Endodermal cell (in vitro differentiated cells): ENCODE measurements around the gene GLT1D1. TPM values are rescaled to one million over a fixed set of nuclear protein-coding genes. Genes with fewer than 3 reads are reported as not detected.
A peak's percentile ranks its signal among the peaks of the same experiment; 100 is the strongest.

Experiments
- DNase-seq: peaks from one replicate; pipeline ENCODE4 v3.0.0-alpha.2; 2017
- H3K27ac ChIP-seq: 2 replicates; pipeline ENCODE4 v1.5.1; 2013; ENCODE audit warnings: mild to moderate bottlenecking, low read depth, low read length, moderate library complexity
- H3K27me3 ChIP-seq: 2 replicates; pipeline ENCODE4 v1.6.1; 2013; ENCODE audit warnings: mild to moderate bottlenecking, low read length, moderate library complexity; ENCODE audit not compliant: insufficient read depth, control insufficient read depth, poor library complexity, severe bottlenecking
- H3K36me3 ChIP-seq: 2 replicates; pipeline ENCODE4 v1.7.0; 2013; ENCODE audit warnings: mild to moderate bottlenecking, low read length, moderate library complexity; ENCODE audit not compliant: control insufficient read depth, insufficient read depth
- H3K4me1 ChIP-seq: one replicate; pipeline ENCODE4 v1.7.0; 2013; ENCODE audit warnings: low read length; ENCODE audit not compliant: control insufficient read depth, insufficient read depth
- H3K4me3 ChIP-seq: 2 replicates; pipeline ENCODE4 v1.5.1; 2013; ENCODE audit warnings: mild to moderate bottlenecking, low read length, moderate library complexity
- H3K9ac ChIP-seq: 2 replicates; pipeline ENCODE4 v1.6.1; 2013; ENCODE audit warnings: mild to moderate bottlenecking, low read length, moderate library complexity; ENCODE audit not compliant: poor library complexity, severe bottlenecking; ENCODE audit errors: extremely low read depth
- H3K9me3 ChIP-seq: 2 replicates; pipeline ENCODE4 v1.6.1; 2013; ENCODE audit warnings: mild to moderate bottlenecking, low read length, moderate library complexity; ENCODE audit not compliant: control insufficient read depth
- H3K27ac Mint-ChIP-seq: 2 replicates; pipeline ENCODE4 v1.8.0; 2020; ENCODE audit warnings: mixed read lengths
- H3K27me3 Mint-ChIP-seq: 2 replicates; pipeline ENCODE4 v1.8.0; 2021; ENCODE audit warnings: mild to moderate bottlenecking, mixed read lengths; ENCODE audit not compliant: insufficient read depth
- H3K36me3 Mint-ChIP-seq: 2 replicates; pipeline ENCODE4 v1.8.0; 2020; ENCODE audit warnings: low read depth, mixed read lengths
- H3K4me1 Mint-ChIP-seq: 2 replicates; pipeline ENCODE4 v1.8.0; 2020; ENCODE audit warnings: mixed read lengths
- H3K4me3 Mint-ChIP-seq: 2 replicates; pipeline ENCODE4 v1.8.0; 2020; ENCODE audit warnings: mild to moderate bottlenecking, moderate library complexity, mixed read lengths
- H3K9me3 Mint-ChIP-seq: 2 replicates; pipeline ENCODE4 v1.8.0; 2020; ENCODE audit warnings: mild to moderate bottlenecking, mixed read lengths
- CTCF ChIP-seq: fragments of 200-600 bp; sonication (generic); conservative IDR thresholded peaks from 2 replicates; pipeline ENCODE4 v1.5.0; 2021; ENCODE audit warnings: antibody characterized with exemption, mild to moderate bottlenecking
- WGBS, 2 experiments: methylation state at CpG; one replicate each; pipeline versions ENCODE4 v1.1.5 to v1.1.7; 2013; ENCODE audit warnings: missing lambda C conversion rate in 2 of 2, mixed read lengths in 1 of 2; ENCODE audit not compliant: insufficient coverage in 1 of 2, insufficient read length in 1 of 2; 5-methylcytosine and 5-hydroxymethylcytosine counted together
- total RNA-seq, 2 donors: library from RNA; stranded (reverse); fragmentation: NEBNext Ultra II Directional in 1 of 2; extraction: Animal tissue kit (Norgen Biotek cat#: 25700) in 1 of 2; gene quantifications; 2 replicates in 1 of 2; 3 replicates in 1 of 2; pipeline ENCODE4 v1.2.1, GENCODE V29; 2021

The GLT1D1 gene
- total RNA-seq, 2 donors from 2014 or later = 23.8 to 25.4 TPM

DNA sequence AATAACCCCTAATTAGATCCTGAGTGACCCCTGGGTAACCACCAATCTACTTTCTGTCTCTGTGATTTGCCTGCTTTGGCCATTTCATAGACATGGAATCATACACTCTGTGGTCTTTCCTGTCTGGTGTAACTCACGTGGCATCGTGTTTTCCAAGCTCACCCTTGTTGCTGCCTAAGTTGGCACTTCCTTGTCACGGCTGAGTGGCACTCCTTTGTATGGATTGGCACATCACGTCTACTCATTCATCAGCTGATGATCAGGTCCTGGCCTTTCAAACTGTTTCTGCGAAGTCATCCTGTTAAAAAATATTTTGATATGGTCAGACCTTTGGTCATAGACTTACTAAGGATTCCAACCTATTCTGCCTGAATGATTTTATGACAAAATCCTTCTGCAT lies 87.7 kb downstream of the GLT1D1 start:
- WGBS, 2 experiments = 95% methylated on average over 5 of the region's 5 CpGs
- Histone ChIP-seq H3K36me3 (peaks cover 3% of the 10 kb centered on the region), H3K27ac (no peak overlapping the region), H3K4me1 (no peaks in the 10 kb centered on the region), H3K4me3 (no peak overlapping the region), H3K9me3 (no peaks in the 10 kb centered on the region), H3K9ac (no peak overlapping the region), H3K27me3 (no peaks in the 10 kb centered on the region)
- TF ChIP-seq CTCF = no peak
- Mint-ChIP-seq H3K27ac (no peak overlapping the region), H3K9me3 (no peaks in the 10 kb centered on the region), H3K4me1 (no peaks in the 10 kb centered on the region), H3K27me3 (no peaks in the 10 kb centered on the region), H3K4me3 (no peak overlapping the region), H3K36me3 (peaks cover 7% of the 10 kb centered on the region)
- DNase-seq = no peak

DNA sequence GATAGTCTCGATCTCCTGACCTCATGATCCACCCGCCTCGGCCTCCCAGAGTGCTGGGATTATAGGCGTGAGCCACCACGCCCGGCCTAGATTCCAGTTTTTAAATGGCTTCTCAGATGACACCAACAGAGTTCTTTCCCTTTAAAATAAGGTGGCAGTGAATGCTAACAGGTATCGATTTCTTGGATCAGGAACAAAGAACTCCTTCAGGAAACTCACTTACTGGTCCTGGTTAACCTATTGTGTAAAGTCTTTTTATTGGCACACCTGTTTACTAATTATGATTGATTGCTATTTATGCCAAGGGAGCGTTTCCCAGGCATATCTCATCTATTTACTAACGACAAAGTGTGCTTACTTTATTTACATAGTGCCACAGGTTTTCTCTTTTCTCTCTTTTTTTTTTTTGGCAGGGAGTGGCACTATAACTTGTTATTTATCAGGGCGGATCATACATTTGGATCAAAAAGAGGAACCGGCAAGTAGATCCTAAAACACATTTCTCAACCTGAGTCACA lies 89.7 kb downstream of the GLT1D1 start:
- H3K4me1 ChIP-seq = no peaks in the 10 kb centered on the region
- H3K36me3 Mint-ChIP-seq = peaks cover 20% of the 10 kb centered on the region
- no peaks in the 10 kb centered on the region for H3K27me3 ChIP-seq
- WGBS, 2 experiments = 88 to 93% methylated on average over 6 to 11 of the region's 11 CpGs
- no peak overlapping the region for H3K27ac Mint-ChIP-seq
- no peaks in the 10 kb centered on the region for H3K9me3 Mint-ChIP-seq
- H3K36me3 ChIP-seq = peaks cover 4% of the 10 kb centered on the region
- H3K4me3 ChIP-seq = no peak overlapping the region
- no peak overlapping the region for H3K27ac ChIP-seq
- no peak for DNase-seq
- no peaks in the 10 kb centered on the region for H3K9me3 ChIP-seq
- no peak for TF ChIP-seq CTCF
- H3K27me3 Mint-ChIP-seq = no peaks in the 10 kb centered on the region
- H3K9ac ChIP-seq = no peak overlapping the region
- no peak overlapping the region for H3K4me3 Mint-ChIP-seq
- H3K4me1 Mint-ChIP-seq = peaks cover 5% of the 10 kb centered on the region

GRCh38 chr12:128944956-128945355 lies 91.7 kb downstream of the GLT1D1 start:
- H3K9me3 Mint-ChIP-seq = no peaks in the 10 kb centered on the region

More at GRCh38 chr12:128944956-128945355, 91.7 kb downstream of the GLT1D1 start:
- H3K4me1 ChIP-seq = peaks cover 9% of the 10 kb centered on the region
- Mint-ChIP-seq H3K27ac (no peak overlapping the region), H3K36me3 (peaks cover 23% of the 10 kb centered on the region), H3K4me1 (peaks cover 15% of the 10 kb centered on the region), H3K4me3 (no peak overlapping the region), H3K27me3 (no peaks in the 10 kb centered on the region)
- H3K9me3 ChIP-seq = no peaks in the 10 kb centered on the region
- H3K36me3 ChIP-seq = peaks cover 18% of the 10 kb centered on the region
- 93 to 97% methylated on average over 3 to 27 of the region's 27 CpGs for WGBS, 2 experiments
- no peak for TF ChIP-seq CTCF
- H3K9ac ChIP-seq = no peak overlapping the region
- no peak overlapping the region for H3K4me3 ChIP-seq
- H3K27me3 ChIP-seq = no peaks in the 10 kb centered on the region
- DNase-seq = peak; percentile 41
- H3K27ac ChIP-seq = no peak overlapping the region
